GM12892 (cell line): ENCODE results near the gene B3GALT4.
A peak's percentile ranks its signal among the peaks of the same experiment; 100 is the strongest.

ENCODE experiments used
- POLR2AphosphoS5 ChIP-seq: IDR thresholded peaks from 2 replicates; pipeline ENCODE4 v1.6.1; 2011; ENCODE audit warnings: low read depth, low read length, control low read depth
- TAF1 ChIP-seq: IDR thresholded peaks from 2 replicates; pipeline ENCODE4 v1.6.1; 2011; ENCODE audit warnings: low read depth, mild to moderate bottlenecking, control low read depth, low read length, borderline replicate concordance

DNA sequence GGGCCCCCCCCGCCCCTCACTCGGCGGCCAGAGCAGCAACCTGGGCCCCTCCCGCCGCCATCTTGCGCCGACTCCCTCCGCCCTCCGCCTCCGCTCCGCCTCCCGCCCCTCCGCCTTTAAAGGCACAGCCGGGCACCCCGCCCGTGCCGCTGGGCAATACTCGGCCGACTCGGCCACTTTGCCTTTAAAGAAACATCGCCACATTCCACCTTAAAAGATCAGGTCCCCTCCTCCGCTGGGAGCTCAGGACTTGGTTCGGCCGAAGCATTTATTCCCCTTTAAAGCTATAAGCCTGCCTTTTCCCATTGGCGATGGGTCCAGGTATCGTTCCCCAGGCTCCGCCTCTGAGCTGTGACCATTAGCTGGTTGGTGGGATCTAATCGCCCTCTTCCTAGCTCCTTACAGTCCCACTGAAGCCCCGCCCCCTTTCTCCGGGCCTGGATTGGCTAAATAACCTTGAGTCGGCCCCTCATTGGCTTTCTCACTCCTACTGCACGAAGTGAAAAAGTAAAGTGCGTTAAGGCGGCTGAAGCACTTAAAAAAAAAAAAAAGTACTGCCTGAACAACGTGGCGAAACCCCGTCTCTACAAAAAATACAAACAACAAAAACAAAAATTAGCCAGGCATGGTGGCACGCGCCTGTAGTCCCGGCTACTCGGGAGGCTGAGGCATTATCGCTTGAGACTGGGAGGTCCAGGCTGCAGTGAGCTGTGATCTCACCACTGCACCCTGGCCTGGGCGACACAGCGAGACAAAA is 40.9 kb downstream of the B3GALT4 start, which contains the start of gene ZBTB22:
- TF ChIP-seq POLR2AphosphoS5 (peak; percentile 51; the same call in 1 of the 2 replicates), TAF1 (no peak)
